Fibroblast of the conjunctiva (primary cell): Measurements from ENCODE around the gene CALML6.

ENCODE experiments used
- DNase-seq: peaks from one replicate; pipeline ENCODE4 v3.0.0-alpha.2; 2010; ENCODE audit warnings: low read depth

Gene CALML6

GRCh38 chr1:1965546-1965945 lies 50.5 kb downstream of the CALML6 start:
- no peak for DNase-seq

- no peak for DNase-seq
Observed at GRCh38 chr1:1966071-1966740, 51.1 kb downstream of the CALML6 start.
